GM18519 (cell line): Measurements from ENCODE around the gene RBM47.
"Not testable (repeated sequence)": the region's sequence is repeated elsewhere in the genome, so short reads cannot be mapped to it uniquely, and the experiment has no call there.

Experiments used
- ATAC-seq: cut with Tn5 transposase; IDR thresholded peaks from one replicate; pipeline ENCODE4 v1.9.1; 2021; ENCODE audit warnings: mild to moderate bottlenecking, moderate library complexity; ENCODE audit not compliant: unreplicated experiment, low FRiP score

RBM47 gene

DNA sequence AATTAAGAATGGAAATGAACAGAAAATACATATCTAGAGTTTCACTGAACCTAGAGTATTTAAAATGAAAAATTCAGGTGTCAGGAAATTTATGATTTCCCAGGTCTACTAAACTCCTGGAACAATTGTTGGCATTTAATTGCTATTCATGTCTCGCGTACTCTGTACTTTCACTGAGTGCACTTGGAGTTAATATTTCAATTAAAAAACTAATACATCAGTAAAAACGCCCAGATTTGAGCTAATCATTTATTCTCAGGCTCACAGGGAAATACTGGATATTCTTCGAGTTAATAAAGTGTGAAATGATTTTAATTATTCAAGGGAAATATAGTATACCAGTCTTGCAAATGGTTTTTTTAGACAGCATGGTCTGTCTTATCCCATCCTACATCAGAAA is 168.6 kb downstream of the RBM47 start:
- ATAC-seq: no peak

DNA sequence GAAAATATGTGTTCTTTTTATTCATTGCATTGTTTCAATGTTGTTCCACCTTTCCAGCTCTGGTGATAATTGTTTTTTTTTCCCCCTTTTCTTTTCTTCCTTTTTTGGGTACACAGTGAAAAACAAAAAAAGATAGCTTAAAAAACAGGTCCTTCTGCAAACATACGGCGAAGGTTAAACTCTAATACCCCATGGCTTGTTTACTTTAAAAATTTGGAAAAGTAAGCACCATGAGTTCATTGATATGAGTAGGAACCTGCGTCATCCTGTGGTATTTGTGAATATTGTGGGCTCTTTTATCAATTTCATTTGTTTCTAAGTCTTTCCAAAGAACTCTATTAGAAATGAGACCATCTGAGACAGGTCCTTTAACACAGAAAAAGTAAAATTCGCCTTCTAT is 171.0 kb downstream of the RBM47 start:
- ATAC-seq: no peak

DNA sequence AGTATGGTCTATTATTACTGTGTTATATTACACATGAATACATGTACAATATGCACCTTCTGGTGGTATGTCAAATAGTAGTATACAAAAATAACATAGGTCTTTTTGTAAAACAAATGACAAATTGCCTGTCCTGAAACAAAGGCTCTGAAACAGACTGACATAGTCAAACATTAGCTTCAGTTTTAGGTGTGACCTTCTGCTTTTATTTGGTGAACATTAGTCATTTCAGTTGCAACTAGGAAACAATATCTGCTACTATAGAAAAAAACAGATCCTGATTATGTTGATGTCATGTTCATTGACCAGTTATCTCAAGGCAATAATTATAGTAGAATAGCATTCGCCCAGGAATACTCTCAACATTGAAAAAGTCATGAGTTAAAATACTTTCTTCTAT is 171.6 kb downstream of the RBM47 start:
- no peak for ATAC-seq

DNA sequence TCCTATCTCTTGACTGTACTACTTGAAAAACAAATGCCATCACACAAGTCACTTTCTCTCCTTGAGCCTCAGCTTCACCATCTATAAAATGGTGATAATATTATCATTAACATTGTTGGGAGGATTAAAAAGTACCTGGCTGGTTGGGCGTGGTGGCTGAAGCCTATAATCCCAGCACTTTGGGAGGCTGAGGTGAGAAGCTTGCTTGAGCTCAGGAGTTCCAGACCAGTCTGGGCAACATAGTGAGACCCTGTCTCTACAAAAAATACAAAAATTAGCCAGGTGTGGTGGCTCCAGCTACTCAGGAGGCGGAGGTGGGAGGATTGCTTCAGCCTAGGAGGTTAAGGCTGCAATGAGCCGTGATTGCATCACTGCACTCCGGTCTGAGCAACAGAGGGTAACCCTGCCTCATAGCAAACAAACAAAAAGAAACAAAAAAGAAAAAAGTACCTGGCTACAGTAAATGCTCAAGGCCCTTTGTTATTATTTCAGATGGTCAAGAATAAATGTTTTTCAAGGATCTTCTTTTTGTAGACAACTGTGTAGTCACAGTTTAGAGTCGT is 174.2 kb downstream of the RBM47 start:
- no peak for ATAC-seq

DNA sequence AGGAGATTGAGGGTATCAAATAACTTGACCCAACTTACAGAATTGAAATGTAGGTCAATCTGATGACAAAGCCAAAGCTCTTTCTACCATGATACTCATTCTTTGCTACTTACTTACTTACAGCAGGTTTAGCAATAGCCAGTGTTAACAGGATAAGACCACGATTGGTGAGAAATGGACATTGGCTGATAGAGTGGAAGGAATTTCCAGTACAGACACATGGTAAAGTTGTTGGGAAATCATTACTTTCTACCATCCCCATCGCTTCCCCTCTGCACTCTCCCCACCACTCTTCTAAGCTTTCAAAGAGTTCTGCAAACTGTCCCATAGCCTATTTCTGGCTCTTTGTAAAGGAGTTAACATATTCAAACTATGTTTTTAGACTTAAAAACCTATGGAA is 174.8 kb downstream of the RBM47 start:
- ATAC-seq: no peak

DNA sequence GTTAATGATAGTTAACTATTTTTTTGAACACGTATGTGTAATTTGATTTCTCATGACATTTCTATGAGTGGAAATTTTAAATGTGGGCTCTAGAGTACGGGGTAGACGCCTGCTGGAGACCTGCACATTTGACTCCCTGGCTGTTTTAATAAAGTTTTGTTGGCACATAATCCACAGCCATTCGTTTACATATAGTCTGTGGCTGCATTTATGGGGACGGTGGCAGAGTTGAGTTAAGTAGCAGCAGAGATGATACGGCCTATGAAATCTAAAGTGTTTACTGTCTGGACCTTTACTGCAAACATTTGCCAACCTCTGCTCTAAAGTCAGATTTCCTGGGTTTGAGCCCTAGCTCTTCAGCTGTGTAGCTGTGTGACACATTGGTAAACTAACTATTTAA is 175.8 kb downstream of the RBM47 start:
- ATAC-seq: no peak

DNA sequence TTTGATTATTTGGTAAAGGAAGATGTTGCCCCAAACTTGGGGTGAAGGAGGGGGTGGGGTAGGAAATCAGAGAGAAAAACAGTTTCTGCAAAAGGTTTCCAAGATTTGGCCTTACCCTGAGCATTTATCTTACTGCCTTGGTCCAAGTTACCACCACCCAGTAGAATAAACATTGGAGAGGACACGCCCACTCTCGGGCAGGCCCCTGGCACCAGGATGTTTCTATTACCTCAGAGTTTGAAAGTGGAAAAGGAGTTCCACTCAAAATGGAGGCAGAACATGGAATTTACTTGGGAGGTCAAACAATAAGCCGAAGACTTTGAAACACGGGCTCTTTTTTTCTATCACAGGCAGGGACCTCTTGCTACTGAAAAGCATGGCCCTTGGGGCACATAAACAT is 180.8 kb downstream of the RBM47 start:
- no peak for ATAC-seq

DNA sequence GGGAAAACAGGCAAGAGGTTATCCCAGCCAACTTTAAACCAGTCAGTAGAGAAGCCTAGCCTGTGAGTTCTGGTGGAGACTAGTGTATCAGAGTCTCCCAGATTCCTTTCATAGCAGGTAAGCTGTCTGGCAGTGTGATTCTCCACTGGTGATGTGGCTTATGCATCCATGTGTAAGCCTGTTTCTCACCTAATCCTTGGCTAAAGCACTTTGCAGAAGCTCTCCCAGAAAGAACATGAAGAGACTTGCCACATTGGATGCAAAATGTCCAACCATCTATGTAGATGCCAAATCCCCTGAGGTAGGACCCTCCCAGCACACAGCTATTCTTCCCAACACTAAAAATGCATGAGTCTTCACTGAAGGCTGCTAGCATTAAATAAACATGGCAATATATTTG is 182.8 kb downstream of the RBM47 start:
- ATAC-seq: no peak

DNA sequence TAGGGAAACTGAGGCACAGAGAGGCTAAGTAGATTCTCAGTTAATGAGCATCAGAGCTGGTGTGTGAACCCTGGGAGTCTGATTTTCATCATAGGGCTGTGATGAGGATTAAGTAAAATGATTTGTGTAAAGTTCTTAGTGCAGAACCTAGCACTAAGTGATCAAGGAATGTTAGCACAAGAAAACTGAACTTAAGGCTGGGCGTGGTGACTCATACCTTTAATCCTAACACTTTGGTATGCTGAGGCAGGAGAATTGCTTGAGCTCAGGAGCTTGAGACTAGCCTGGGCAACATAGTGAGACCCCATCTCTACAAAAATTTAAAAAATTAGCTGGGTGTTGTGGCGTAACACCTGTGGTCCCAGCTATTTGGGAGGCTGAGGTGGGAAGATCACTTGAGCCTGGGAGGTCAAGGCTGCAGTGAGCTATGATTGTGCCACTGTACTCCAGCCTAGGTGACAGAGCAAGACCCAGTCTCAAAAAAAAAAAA is 183.4 kb downstream of the RBM47 start:
- not testable (repeated sequence) for ATAC-seq

DNA sequence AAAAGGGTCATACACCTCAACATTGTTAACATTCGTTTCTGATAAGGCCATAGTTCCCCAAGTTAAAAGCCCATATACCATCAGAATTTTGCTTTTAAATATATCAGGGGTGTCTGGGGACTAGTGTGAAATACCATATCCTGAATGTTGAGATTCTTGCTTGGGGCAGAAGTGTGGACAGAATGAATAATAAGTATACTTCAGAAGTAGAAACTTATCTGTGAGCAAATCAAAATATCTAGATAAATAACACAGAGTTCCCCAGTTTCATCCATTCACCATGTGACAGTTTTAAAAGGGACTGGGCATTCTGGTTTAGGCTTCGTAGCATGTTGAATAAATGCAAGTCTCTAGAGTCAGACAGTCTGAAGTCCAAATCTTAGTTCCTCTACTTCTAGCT is 184.0 kb downstream of the RBM47 start:
- ATAC-seq: no peak

DNA sequence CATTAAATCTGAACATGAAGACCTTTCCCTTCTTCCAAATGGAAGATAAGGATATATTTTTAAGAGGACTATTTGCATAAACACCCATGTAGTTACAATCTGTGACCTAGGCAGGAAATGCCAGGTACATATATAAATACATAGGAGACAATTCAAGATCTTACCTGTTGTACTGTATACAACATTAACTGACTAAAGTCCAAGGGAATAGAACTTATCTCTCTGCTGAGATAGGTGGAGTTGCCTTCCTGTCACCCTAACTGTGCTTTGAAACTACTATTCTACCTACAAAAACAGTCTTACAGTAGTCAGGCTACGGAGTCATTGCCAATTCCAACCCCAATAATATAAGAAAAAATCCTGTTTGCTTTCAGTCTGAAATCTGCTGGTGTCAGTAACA is 188.2 kb downstream of the RBM47 start:
- no peak for ATAC-seq

DNA sequence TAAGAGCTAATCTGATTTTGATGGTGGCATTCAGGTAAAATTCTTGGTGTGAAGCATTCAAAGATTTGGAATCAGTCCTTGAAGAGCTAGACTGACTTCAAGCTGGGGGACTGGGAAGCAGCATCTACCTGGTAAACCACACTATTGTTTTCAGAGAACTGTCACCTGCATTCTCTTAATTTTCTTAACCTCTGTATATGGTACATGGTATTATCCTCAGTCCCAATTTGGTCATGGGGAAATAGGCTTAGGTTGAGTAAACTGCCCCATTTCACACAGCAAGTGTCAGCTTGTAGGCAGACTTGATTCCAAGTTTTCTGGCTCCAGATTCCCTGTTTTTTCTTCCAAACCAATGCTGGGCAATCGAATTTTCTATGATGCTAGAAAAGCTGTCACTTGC is 190.1 kb downstream of the RBM47 start:
- no peak for ATAC-seq

DNA sequence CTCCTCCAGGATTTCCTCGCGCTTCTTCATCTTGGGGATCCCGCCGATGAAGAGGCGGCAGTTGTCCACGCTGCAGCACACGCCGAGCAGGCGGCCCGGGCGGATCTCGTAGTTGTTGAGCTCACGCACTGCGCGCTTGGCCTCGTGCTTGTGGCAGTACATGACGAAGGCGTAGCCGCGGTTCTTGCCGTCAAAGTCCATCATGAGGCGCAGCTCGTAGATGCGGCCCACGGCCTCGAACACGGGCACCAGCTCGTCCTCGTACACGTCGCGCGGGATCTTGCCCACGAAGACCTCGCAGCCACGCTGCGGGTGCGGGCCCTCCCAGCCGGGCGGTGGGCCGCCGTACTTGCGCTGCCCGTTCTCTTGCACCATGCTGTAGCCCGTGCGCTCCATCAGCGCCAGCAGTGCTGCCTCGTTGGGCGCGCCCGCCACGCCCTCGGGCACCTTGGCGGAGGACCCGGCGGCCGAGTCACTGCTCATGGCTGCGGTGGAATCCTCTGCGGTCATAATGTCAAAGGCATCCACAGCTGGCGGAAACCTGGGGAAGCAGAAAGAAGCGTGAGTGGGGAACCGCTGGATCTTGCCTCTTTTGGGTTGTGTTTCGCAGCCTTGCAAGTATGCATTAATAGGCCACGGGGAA is 191.2 kb downstream of the RBM47 start:
- no peak for ATAC-seq

DNA sequence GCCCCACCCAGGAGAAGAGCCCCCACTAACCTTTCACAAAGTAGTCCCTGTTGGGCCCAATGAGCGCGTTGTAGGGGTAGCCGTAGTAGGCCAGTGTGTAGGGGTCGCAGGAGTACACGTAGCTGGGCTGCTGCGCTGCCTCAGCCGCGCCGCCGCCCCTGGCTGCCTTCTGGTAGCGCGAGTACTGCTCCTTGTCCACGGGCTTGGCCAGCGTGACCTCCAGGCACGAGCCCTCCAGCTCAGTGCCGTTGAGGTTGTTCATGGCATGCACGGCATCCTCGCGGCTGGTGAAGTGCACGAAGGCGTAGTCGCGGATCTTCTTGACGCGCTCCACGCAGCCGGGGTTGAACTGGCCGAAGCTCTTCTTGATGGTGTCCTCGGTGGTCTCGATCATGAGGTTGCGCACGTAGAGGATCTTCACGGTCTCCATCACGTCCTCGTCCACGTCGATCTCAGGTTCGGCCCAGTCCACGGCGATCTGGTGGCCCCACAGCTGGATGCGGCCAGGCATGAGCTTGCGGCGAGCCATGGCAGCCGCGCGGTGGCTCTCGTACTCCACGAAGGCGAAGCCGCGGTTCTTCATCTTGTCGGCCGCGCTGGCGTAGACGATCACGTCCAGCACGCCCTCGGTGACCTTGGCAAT is 191.8 kb downstream of the RBM47 start:
- ATAC-seq: no peak

DNA sequence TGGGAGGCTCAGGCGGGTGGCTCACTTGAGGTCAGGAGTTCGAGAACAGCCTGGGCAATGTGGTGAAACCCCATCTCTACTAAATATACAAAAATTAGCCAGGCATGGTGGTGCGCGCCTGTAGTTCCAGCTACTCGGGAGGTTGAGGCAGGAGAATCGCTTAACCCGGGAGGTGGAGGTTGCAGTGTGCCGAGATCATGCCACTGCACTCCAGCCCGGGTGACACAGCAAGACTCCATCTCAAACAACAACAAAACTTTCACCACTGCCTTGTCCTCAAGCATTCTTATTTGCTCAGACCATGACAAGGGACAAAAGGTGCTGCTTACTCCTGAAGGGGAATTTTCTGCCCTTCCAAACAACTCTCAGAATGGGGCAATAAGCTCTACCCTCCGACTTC is 194.4 kb downstream of the RBM47 start:
- ATAC-seq: not testable (repeated sequence)

DNA sequence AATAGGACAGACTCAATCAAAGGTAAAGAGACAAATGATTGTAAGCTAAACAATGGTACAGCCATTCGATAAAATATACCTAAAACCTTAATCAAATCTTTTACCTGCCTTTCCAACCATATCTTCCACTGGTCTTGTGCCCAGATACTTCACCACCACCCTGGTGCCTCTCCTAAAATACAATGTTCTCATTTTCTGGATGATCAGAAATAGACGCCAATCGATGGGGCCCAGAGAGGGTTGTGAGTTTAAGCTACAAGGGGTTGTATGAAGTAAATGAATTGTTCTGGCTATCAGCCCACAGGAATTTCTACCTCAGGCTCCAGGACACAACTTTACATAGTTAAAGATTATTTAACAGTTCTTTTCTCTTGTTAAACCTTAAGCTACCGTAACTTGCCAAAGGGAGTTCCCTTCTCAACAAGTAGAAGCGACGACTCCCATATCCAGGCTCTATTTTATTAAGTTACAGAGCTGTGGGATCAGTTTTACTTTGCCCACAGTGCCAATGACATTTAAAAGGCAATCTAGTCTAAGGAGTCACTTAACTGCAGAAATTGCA is 195.5 kb downstream of the RBM47 start:
- no peak for ATAC-seq

DNA sequence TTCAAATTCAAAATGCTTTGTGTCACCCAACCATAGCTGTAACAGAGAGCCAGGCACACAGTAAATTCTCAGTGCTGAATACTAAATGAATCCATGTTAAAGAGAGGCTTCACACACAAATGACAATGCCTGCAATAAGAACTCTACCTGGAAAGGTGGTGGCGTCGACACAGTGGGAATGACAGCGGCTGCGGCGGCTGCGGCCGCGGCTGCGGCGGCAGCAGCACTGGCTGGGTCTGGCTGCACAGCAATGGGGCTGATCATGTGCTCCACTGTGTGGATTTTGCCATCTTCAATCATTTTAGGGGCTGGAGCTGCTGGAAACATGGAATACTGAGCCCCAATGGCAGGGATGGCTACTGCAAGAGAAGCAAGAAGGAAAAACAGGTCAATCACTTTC is 197.2 kb downstream of the RBM47 start:
- ATAC-seq: no peak

DNA sequence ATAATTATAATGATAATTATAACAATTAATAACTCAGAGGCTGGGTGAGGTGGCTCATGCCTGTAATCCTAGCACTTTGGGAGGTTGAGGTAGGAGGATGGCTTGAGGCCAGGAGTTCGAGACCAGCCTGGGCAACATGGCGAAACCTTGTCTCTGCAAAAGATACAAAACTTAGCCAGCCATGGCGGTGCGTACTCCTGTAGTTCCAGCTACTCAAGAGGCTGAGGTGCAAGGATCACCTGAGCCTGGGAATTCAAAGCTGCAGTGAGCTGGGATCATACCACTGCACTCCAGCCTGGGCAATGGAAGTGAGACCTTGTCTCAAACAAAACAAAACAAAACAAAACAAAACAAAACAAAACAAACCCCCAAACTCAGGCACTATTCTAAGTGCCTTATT is 201.8 kb downstream of the RBM47 start:
- not testable (repeated sequence) for ATAC-seq

DNA sequence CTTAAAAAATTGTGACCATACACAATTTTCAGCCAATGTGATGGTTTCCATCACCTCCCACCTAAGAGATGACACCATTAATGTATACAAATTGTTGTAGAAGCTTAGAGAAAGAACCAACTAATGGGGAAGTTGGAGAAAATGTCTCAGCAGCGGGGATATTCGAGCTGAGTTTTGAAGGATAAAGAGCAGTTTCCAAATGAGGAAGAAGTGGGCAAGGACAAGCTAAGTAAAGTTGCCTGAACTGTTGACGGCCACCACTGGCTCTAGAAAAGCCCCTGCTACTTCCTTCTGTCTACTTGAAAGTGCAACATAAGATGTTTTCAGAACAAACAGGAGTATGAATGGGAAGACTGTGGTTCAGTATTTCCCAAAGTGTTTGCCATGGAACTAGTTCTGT is 202.5 kb downstream of the RBM47 start:
- no peak for ATAC-seq

DNA sequence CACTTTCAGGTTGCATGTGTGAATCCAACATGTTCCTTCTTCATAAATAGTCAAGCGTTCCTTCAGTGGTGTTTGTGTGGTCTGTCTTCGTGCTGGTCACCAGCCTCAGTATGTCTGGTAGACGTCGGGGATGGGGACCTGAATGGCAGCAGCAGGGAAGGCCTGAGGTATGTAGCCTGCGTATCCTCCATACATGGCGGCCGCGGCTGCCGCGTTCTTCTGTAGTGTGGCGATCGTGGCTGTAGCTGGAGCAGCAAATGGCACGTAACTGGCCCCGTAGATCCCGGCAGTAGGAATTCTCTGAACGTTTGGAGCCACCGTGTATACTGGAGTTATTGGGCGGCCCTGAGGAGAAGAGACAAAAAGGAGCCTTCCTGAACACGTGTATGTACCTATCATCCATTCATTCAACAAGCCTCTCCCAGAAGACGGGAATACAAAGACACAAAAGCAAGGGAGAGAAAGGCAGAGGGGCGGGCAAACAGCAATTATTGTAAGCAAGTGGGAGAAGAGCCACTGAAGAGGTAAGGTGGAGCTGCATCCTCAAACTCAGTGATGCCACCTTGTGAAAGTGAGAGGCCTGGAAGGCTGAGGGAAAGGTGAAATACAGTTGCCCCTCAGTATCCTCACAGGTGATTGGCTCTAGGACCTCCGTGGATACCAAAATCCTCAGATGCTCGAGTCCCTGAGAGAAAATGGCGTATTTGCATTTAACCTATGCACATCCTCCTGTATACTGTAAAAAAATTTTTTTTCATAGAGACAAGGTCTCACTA is 203.7 kb downstream of the RBM47 start:
- no peak for ATAC-seq

DNA sequence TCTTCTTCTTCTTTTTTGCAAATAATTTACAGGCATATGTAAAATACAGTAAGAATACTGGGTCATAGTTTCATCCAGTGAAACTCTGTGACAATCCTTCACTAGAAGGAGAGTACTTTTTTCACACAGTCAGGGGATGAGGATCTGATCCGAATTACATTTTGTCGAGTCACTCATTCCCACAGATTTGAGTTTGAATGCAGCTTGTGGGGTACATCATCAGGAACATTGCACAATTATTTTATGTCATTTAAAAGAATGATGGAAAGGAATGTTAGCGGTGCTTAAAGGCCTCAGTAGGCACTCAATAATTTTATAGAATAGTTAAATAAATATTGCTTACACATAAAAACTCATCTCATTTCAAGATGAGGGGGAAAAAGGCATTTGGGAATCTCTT is 205.9 kb downstream of the RBM47 start:
- ATAC-seq: no peak
